Measurements from ENCODE around the gene ZFP28. TPM values are rescaled to one million over a fixed set of nuclear protein-coding genes. Genes with fewer than 3 reads are reported as not detected.

Gene ZFP28
- total RNA-seq, 4 donors from 2014 or later: 10.3 to 20.2 (median 12.7) TPM

DNA sequence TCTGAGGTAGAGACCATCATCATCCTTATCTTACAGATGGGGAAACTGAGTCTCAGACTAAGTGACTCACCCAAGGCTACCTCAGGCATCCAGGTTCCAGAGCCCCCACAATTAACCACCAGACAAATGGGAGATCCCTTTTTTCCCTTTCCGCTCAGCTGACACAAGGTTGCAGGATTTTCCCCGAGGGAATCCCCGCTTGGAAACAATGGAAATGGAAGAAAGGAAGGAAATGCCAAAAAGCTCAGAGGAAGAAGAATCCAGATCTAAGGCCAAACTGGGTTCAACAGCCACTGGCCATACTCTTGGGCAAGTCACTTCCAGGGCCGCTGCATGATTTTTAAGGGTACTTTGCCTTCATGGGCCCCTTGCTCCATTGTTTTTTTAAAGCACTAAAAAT lies 57.9 kb downstream of the ZFP28 start:
- 62% methylated on average over 4 of the region's 4 CpGs for WGBS
- intact Hi-C loops (cut with DNase I): loop anchor here (10.0 kb wide), 1 partner anchor 192 kb away; the partner anchor contains the start of gene ZNF583
- H3K27ac ChIP-seq (replicated peaks in 1 of 4): no peak overlapping the region

DNA sequence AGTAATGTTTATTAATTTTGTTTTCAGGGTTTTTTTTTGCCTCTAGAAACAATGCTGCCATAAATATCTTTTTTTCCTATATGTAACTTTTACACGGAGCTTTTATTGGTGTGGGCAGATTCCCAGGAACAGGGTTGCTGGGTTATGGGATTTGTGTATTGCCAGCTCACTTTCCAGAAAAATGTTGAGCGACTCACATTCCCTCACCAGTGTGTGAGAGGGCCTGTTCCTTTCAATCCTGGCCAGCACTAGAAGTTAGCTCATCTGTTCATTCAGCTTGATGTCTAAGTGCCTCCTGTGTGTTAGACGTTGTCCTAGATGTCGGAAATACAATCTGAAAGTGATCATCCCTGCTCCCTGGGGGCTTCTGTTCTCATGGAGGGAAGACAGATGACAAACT lies 58.9 kb downstream of the ZFP28 start:
- peaks cover 10 to 24% (median 13%) of the 10 kb centered on the region in 4 donors for H3K4me1 ChIP-seq
- H3K36me3 ChIP-seq: peaks cover 9 to 19% (median 13%) of the 10 kb centered on the region in 4 donors
- no peak overlapping the region for H3K27ac ChIP-seq (replicated peaks in 1 of 4)
- WGBS: 84% methylated on average over 4 of the region's 4 CpGs
- no peak overlapping the region for H3K4me3 ChIP-seq
- no peak for DNase-seq (ENCODE audit: extremely low spot score)
- no peaks in the 10 kb centered on the region for H3K9me3 ChIP-seq
- TF ChIP-seq POLR2A (IDR thresholded peaks at IDR 0.05; ENCODE audit: low read depth): no peak
- no peak for TF ChIP-seq EP300 (IDR thresholded peaks at IDR 0.05)
- TF ChIP-seq CTCF (IDR thresholded peaks at IDR 0.05): no peak
- no peak for TF ChIP-seq POLR2AphosphoS5 (IDR thresholded peaks at IDR 0.05)
- no peaks in the 10 kb centered on the region for H3K27me3 ChIP-seq
- intact Hi-C loops (cut with DNase I): loop anchor here (10.0 kb wide), 1 partner anchor 193 kb away; the partner anchor contains the start of gene ZNF583

More for the DNA sequence above, 57.9 kb downstream of the ZFP28 start:
- TF ChIP-seq CTCF (IDR thresholded peaks at IDR 0.05): no peak
- no peak for TF ChIP-seq POLR2AphosphoS5 (IDR thresholded peaks at IDR 0.05)
- TF ChIP-seq EP300 (IDR thresholded peaks at IDR 0.05): no peak
- TF ChIP-seq POLR2A (IDR thresholded peaks at IDR 0.05; ENCODE audit: low read depth): no peak
- H3K9me3 ChIP-seq: no peaks in the 10 kb centered on the region
- no peak overlapping the region for H3K4me3 ChIP-seq
- no peaks in the 10 kb centered on the region for H3K27me3 ChIP-seq
- H3K4me1 ChIP-seq: peaks cover 10 to 24% (median 13%) of the 10 kb centered on the region in 4 donors
- peaks cover 5 to 11% (median 8%) of the 10 kb centered on the region in 4 donors for H3K36me3 ChIP-seq
- no peak for DNase-seq (ENCODE audit: extremely low spot score)

- WGBS: 95% methylated on average over 3 of the region's 3 CpGs
- Histone ChIP-seq H3K9me3 (peaks cover 0 to 19% (median 12%) of the 10 kb centered on the region in 4 donors), H3K27ac (replicated peaks in 1 of 4) (no peak overlapping the region), H3K4me1 (peaks cover 3 to 7% (median 4%) of the 10 kb centered on the region in 4 donors), H3K4me3 (no peak overlapping the region), H3K36me3 (peaks cover 9 to 32% (median 20%) of the 10 kb centered on the region in 4 donors), H3K27me3 (no peaks in the 10 kb centered on the region)
- no peak for DNase-seq (ENCODE audit: extremely low spot score)
- intact Hi-C loops (cut with DNase I): no loop called here
- TF ChIP-seq EP300 (IDR thresholded peaks at IDR 0.05): no peak
- TF ChIP-seq CTCF (IDR thresholded peaks at IDR 0.05): no peak
- TF ChIP-seq POLR2AphosphoS5 (IDR thresholded peaks at IDR 0.05): no peak
- no peak for TF ChIP-seq POLR2A (IDR thresholded peaks at IDR 0.05; ENCODE audit: low read depth)
These were observed 62.6 kb downstream of the ZFP28 start for GRCh38 chr19:56601375-56601774.

- Histone ChIP-seq H3K36me3 (peaks cover 9 to 35% (median 20%) of the 10 kb centered on the region in 4 donors), H3K4me3 (no peak overlapping the region), H3K27me3 (no peaks in the 10 kb centered on the region), H3K4me1 (no peaks in the 10 kb centered on the region), H3K9me3 (peaks cover 0 to 31% (median 21%) of the 10 kb centered on the region in 4 donors), H3K27ac (replicated peaks in 1 of 4) (no peak overlapping the region)
- no peak for DNase-seq (ENCODE audit: extremely low spot score)
- intact Hi-C loops (cut with DNase I): no loop called here
- no peak for TF ChIP-seq POLR2A (IDR thresholded peaks at IDR 0.05; ENCODE audit: low read depth)
- TF ChIP-seq EP300 (IDR thresholded peaks at IDR 0.05): no peak
- TF ChIP-seq POLR2AphosphoS5 (IDR thresholded peaks at IDR 0.05): no peak
- no peak for TF ChIP-seq CTCF (IDR thresholded peaks at IDR 0.05)
- 67% methylated on average over 6 of the region's 6 CpGs for WGBS
These were observed 65.1 kb downstream of the ZFP28 start for GRCh38 chr19:56603829-56604228.

Other genes with a start within 250 kb of the ZFP28 start
- 1 to 10 TPM; 3.7 to 9.9 (median 6.7) TPM for gene ZSCAN5A, start 224.1 kb upstream of the ZFP28 start, total RNA-seq
- gene ZNF582, start 145.4 kb upstream of the ZFP28 start, total RNA-seq: 1 to 10 TPM; 4.1 to 5.5 (median 4.8) TPM
- 10 to 100 TPM in 1 of 4 donors, 1 to 10 TPM in 3; 3.8 to 11.8 (median 6.6) TPM for gene ZNF583, start 134.6 kb upstream of the ZFP28 start, total RNA-seq
- gene ZNF667, start 61.6 kb upstream of the ZFP28 start, total RNA-seq: 1 to 10 TPM; 2.1 to 4.0 (median 3.2) TPM
- gene ZNF471, start 31.1 kb upstream of the ZFP28 start, total RNA-seq: 10 to 100 TPM in 3 of 4 donors, 1 to 10 TPM in 1; 8.6 to 11.2 (median 10.9) TPM
- 1 to 10 TPM; 7.1 to 9.2 (median 7.4) TPM for gene ZNF470, start 28.5 kb downstream of the ZFP28 start, total RNA-seq
- gene ZNF71, start 56.4 kb downstream of the ZFP28 start, total RNA-seq: 10 to 100 TPM; 12.6 to 25.9 (median 19.6) TPM
- under 1 TPM in 1 of 4 donors, not detected in 3; 0.65 TPM for gene SMIM17, start 104.2 kb downstream of the ZFP28 start, total RNA-seq
- 10 to 100 TPM in 1 of 4 donors, 1 to 10 TPM in 3; 3.0 to 11.4 (median 6.7) TPM for gene ZNF835, start 132.8 kb downstream of the ZFP28 start, total RNA-seq

Data from esophagus muscularis mucosa (tissue), 4 donors.